ENCODE measurements around the gene PRTG.

- TF ChIP-seq CTCF (IDR thresholded peaks at IDR 0.05) (no peak), POLR2A (IDR thresholded peaks at IDR 0.05) (no peak)
Observed at GRCh38 chr15:55615445-55615844, 127.5 kb downstream of the PRTG start.
